SK-N-SH (cell line): Measurements from ENCODE around the gene SLC25A48. TPM values are rescaled to one million over a fixed set of nuclear protein-coding genes. Genes with fewer than 3 reads are reported as not detected.

Experiments
- CTCF ChIA-PET: fragments of 300-600, 350-600 bp; formaldehyde crosslinking; extraction: SDS; loops from one replicate; lab custom pipeline; 2021; lab: Yijun Ruan, JAX
- POLR2A ChIA-PET: fragments of 350-600 bp; sonication (Branson Sonifier 250); formaldehyde crosslinking; extraction: SDS; loops from one replicate; lab custom pipeline; 2020; ENCODE audit warnings: antibody characterized with exemption, inconsistent platforms; lab: Yijun Ruan, JAX
- DNase-seq: peaks from one replicate; pipeline ENCODE4 v3.0.0; 2012
- H2AFZ ChIP-seq: fragments of 200-600 bp; sonication (generic); 2 replicates; pipeline ENCODE4 v1.8.1; 2016; ENCODE audit warnings: antibody characterized with exemption, mild to moderate bottlenecking, low read depth
- H3F3A ChIP-seq: fragments of 200-600 bp; sonication (generic); replicated peaks from 2 replicates; pipeline ENCODE3; 2016; ENCODE audit warnings: antibody characterized with exemption, mild to moderate bottlenecking; ENCODE audit not compliant: insufficient read depth
- H3K27ac ChIP-seq, 2 experiments: fragments of 200-500 bp in 1 of 2; fragments of 200-600 bp in 1 of 2; sonication (Bioruptor generic) in 1 of 2; sonication (generic), shearing (Covaris generic) in 1 of 2; 2 replicates each; pipeline versions ENCODE4 v1.5.1 to v1.6.1; 2014 to 2016; ENCODE audit warnings: low read depth in 2 of 2, inconsistent platforms in 1 of 2, low read length in 1 of 2, mild to moderate bottlenecking in 1 of 2, mixed read lengths in 1 of 2
- H3K27me3 ChIP-seq: fragments of 200-600 bp; sonication (generic), shearing (Covaris generic); 2 replicates; pipeline ENCODE4 v1.6.1; 2016; ENCODE audit warnings: mixed run types; ENCODE audit not compliant: insufficient read depth
- H3K36me3 ChIP-seq, 2 experiments: fragments of 200-500 bp in 1 of 2; fragments of 200-600 bp in 1 of 2; sonication (Bioruptor generic) in 1 of 2; sonication (generic) in 1 of 2; replicated peaks in 1 of 2; 2 replicates each; pipeline versions ENCODE3 to v1.5.1; 2014 to 2016; ENCODE audit warnings: low read length in 1 of 2, mild to moderate bottlenecking in 1 of 2; ENCODE audit not compliant: insufficient read depth in 2 of 2, control insufficient read depth in 1 of 2
- H3K4me1 ChIP-seq, 2 experiments: fragments of 200-500 bp in 1 of 2; fragments of 200-600 bp in 1 of 2; sonication (Bioruptor generic) in 1 of 2; sonication (generic), shearing (Covaris generic) in 1 of 2; 2 replicates each; pipeline versions ENCODE4 v1.5.1 to v1.6.1; 2014 to 2016; ENCODE audit warnings: low read depth in 1 of 2, low read length in 1 of 2, mixed run types in 1 of 2; ENCODE audit not compliant: insufficient read depth in 2 of 2, control insufficient read depth in 1 of 2
- H3K4me2 ChIP-seq: fragments of 200-600 bp; sonication (generic), shearing (Covaris generic); 2 replicates; pipeline ENCODE4 v1.6.1; 2017; ENCODE audit warnings: mixed run types
- H3K4me3 ChIP-seq, 2 experiments: fragments of 200-500 bp in 1 of 2; fragments of 200-600 bp in 1 of 2; sonication (Bioruptor generic) in 1 of 2; sonication (generic), shearing (Covaris generic) in 1 of 2; 2 replicates each; pipeline versions ENCODE4 v1.5.1 to v1.8.1; 2014 to 2016; ENCODE audit warnings: low read depth in 2 of 2, inconsistent platforms in 1 of 2, low read length in 1 of 2, mild to moderate bottlenecking in 1 of 2, mixed read lengths in 1 of 2, moderate library complexity in 1 of 2
- H3K79me2 ChIP-seq: fragments of 200-600 bp; sonication (generic); 2 replicates; pipeline ENCODE4 v1.8.1; 2017; ENCODE audit warnings: mild to moderate bottlenecking; ENCODE audit not compliant: insufficient read depth
- H3K9ac ChIP-seq: fragments of 200-600 bp; sonication (generic); 2 replicates; pipeline ENCODE4 v1.6.1; 2017; ENCODE audit warnings: mixed run types
- H3K9me2 ChIP-seq: fragments of 200-600 bp; sonication (generic); 2 replicates; pipeline ENCODE4 v1.6.1; 2017; ENCODE audit warnings: mixed run types
- H3K9me3 ChIP-seq: fragments of 200-600 bp; sonication (generic); 2 replicates; pipeline ENCODE4 v1.6.1; 2017; ENCODE audit warnings: mixed run types, mild to moderate bottlenecking, moderate library complexity
- H4K20me1 ChIP-seq: fragments of 200-600 bp; sonication (generic); 2 replicates; pipeline ENCODE4 v1.6.1; 2017; ENCODE audit warnings: mild to moderate bottlenecking, mixed run types; ENCODE audit not compliant: insufficient read depth
- ELF1 ChIP-seq: IDR thresholded peaks from 2 replicates; pipeline ENCODE4 v1.4.0; 2012
- EP300 ChIP-seq, 2 experiments: IDR thresholded peaks; 2 replicates each; pipeline versions ENCODE4 v1.4.0 to v1.6.1; 2012; ENCODE audit warnings: borderline replicate concordance in 1 of 2, low read depth in 1 of 2, low read length in 1 of 2
- FOSL2 ChIP-seq: IDR thresholded peaks from 2 replicates; pipeline ENCODE4 v1.4.0; 2012; ENCODE audit warnings: low read depth, mild to moderate bottlenecking, moderate library complexity, borderline replicate concordance
- JUND ChIP-seq: IDR thresholded peaks from 2 replicates; pipeline ENCODE4 v1.4.0; 2012
- MEF2A ChIP-seq: IDR thresholded peaks from 2 replicates; pipeline ENCODE4 v1.4.0; 2012; ENCODE audit warnings: low read depth, borderline replicate concordance
- MXI1 ChIP-seq: IDR thresholded peaks from 2 replicates; pipeline ENCODE4 v1.6.1; 2012; ENCODE audit warnings: mild to moderate bottlenecking, low read depth, low read length, improper control_type of control experiment
- NFIC ChIP-seq: IDR thresholded peaks from 2 replicates; pipeline ENCODE4 v1.4.0; 2012; ENCODE audit warnings: borderline replicate concordance
- NRF1 ChIP-seq: IDR thresholded peaks from 2 replicates; pipeline ENCODE4 v1.6.1; 2012; ENCODE audit warnings: low read depth, mild to moderate bottlenecking, low read length
- RFX5 ChIP-seq: IDR thresholded peaks from 2 replicates; pipeline ENCODE4 v1.6.1; 2012; ENCODE audit warnings: mild to moderate bottlenecking, improper control_type of control experiment, low read length
- RXRA ChIP-seq: IDR thresholded peaks from 2 replicates; pipeline ENCODE4 v1.4.0; 2012; ENCODE audit warnings: low read depth, mild to moderate bottlenecking, borderline replicate concordance
- SIN3A ChIP-seq: IDR thresholded peaks from 2 replicates; pipeline ENCODE4 v1.6.1; 2012; ENCODE audit warnings: low read depth, mild to moderate bottlenecking, low read length, moderate library complexity, borderline replicate concordance
- SMC3 ChIP-seq: IDR thresholded peaks from 2 replicates; pipeline ENCODE4 v1.6.1; 2012; ENCODE audit warnings: low read depth, low read length, improper control_type of control experiment
- TAF1 ChIP-seq: IDR thresholded peaks from 2 replicates; pipeline ENCODE4 v1.6.1; 2012; ENCODE audit warnings: low read depth, mild to moderate bottlenecking, low read length, moderate library complexity, borderline replicate concordance
- TEAD4 ChIP-seq: IDR thresholded peaks from 2 replicates; pipeline ENCODE4 v1.4.0; 2012; ENCODE audit warnings: mild to moderate bottlenecking, borderline replicate concordance; ENCODE audit not compliant: insufficient read depth
- WGBS: methylation state at CpG from one replicate; pipeline ENCODE4 v1.1.6; 2017; ENCODE audit warnings: low lambda C conversion rate; 5-methylcytosine and 5-hydroxymethylcytosine counted together
- polyA plus RNA-seq, 3 experiments: library from polyadenylated mRNA; depleted of rRNA; stranded (reverse); fragments of >200 nt; gene quantifications; 2 replicates each; pipeline ENCODE4 v1.2.3, GENCODE V29; 2012
- TF ChIP-seq, protein P1 (sequence below): IDR thresholded peaks from 2 replicates; pipeline ENCODE4 v1.6.1; 2012; ENCODE audit warnings: mild to moderate bottlenecking, low read depth, low read length, moderate library complexity
- TF ChIP-seq, protein P2 (sequence below): IDR thresholded peaks from 2 replicates; pipeline ENCODE4 v1.4.0; 2012; ENCODE audit warnings: low read depth, borderline replicate concordance
- TF ChIP-seq, protein P3 (sequence below): IDR thresholded peaks from 2 replicates; pipeline ENCODE4; 2012
- TF ChIP-seq, protein P4 (sequence below): fragments of 150-350 bp; IDR thresholded peaks from 2 replicates; pipeline ENCODE4 v1.6.1; 2016; ENCODE audit warnings: mild to moderate bottlenecking, low read depth, low read length
- TF ChIP-seq, protein P5 (sequence below): fragments of 200-600 bp; sonication (generic); IDR thresholded peaks from 2 replicates; pipeline ENCODE4 v1.6.1; 2017; ENCODE audit warnings: antibody characterized with exemption, mild to moderate bottlenecking, moderate library complexity

The SLC25A48 gene
- polyA plus RNA-seq, 1 of the 3 experiments (the other 2 are of a cell fraction) = 0.23 TPM

DNA sequence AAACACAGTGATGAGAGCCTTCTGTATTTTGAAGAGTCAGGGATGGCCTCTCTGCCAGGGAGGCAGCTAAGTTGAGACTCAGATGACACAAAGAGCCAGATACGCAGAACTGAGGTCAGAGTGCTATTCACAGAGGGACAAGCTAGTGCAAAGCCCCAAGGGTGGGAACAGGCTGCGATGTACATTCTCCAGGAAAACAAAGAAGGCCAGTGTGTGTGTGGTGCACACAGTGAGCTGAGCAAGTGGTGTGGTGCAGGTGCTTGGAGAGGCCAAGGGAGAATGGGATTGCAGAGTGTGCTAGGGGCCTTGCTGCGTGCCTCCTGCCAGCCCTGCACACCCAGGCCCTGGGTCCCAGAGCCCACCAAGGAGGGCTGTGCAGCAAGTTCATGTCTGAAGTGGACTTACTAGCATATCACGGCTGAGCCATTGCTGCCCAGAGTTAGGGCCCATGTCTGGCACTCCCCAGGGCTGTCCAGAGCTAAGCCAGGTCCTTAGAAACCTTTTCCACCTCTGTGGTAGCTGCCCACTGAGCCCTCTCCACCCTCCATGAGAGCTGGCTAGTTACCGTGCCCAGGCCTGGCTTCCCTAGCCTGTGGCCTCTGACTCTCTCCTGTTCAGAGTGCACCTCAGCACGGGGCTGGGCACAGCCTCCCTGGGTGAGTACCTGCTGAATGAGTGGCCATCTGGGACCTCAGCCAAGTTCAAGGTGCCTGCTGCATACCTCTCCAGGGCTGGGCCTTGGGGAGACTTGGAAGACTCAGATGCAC lies 9.3 kb downstream of the SLC25A48 start:
- no peaks in the 10 kb centered on the region for H3K9me3 ChIP-seq
- H3K4me3 ChIP-seq = no peak overlapping the region
- H3K4me1 ChIP-seq = no peaks in the 10 kb centered on the region
- H2AFZ ChIP-seq = no peak overlapping the region
- TF ChIP-seq SMC3 (no peak), ELF1 (no peak), MEF2A (no peak), NRF1 (no peak), EP300 (IDR thresholded peaks at IDR 0.05; ENCODE audit: borderline replicate concordance in 1 of 2, low read depth in 1 of 2, low read length in 1 of 2) (no peak), RFX5 (no peak), SIN3A (no peak), NFIC (no peak), MXI1 (no peak), JUND (no peak), FOSL2 (no peak), TAF1 (no peak), TEAD4 (no peak), RXRA (no peak)
- TF ChIP-seq, protein P1, sequence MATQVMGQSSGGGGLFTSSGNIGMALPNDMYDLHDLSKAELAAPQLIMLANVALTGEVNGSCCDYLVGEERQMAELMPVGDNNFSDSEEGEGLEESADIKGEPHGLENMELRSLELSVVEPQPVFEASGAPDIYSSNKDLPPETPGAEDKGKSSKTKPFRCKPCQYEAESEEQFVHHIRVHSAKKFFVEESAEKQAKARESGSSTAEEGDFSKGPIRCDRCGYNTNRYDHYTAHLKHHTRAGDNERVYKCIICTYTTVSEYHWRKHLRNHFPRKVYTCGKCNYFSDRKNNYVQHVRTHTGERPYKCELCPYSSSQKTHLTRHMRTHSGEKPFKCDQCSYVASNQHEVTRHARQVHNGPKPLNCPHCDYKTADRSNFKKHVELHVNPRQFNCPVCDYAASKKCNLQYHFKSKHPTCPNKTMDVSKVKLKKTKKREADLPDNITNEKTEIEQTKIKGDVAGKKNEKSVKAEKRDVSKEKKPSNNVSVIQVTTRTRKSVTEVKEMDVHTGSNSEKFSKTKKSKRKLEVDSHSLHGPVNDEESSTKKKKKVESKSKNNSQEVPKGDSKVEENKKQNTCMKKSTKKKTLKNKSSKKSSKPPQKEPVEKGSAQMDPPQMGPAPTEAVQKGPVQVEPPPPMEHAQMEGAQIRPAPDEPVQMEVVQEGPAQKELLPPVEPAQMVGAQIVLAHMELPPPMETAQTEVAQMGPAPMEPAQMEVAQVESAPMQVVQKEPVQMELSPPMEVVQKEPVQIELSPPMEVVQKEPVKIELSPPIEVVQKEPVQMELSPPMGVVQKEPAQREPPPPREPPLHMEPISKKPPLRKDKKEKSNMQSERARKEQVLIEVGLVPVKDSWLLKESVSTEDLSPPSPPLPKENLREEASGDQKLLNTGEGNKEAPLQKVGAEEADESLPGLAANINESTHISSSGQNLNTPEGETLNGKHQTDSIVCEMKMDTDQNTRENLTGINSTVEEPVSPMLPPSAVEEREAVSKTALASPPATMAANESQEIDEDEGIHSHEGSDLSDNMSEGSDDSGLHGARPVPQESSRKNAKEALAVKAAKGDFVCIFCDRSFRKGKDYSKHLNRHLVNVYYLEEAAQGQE = no peak
- TF ChIP-seq, protein P2, sequence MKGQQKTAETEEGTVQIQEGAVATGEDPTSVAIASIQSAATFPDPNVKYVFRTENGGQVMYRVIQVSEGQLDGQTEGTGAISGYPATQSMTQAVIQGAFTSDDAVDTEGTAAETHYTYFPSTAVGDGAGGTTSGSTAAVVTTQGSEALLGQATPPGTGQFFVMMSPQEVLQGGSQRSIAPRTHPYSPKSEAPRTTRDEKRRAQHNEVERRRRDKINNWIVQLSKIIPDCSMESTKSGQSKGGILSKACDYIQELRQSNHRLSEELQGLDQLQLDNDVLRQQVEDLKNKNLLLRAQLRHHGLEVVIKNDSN = no peak
- TF ChIP-seq, protein P3, sequence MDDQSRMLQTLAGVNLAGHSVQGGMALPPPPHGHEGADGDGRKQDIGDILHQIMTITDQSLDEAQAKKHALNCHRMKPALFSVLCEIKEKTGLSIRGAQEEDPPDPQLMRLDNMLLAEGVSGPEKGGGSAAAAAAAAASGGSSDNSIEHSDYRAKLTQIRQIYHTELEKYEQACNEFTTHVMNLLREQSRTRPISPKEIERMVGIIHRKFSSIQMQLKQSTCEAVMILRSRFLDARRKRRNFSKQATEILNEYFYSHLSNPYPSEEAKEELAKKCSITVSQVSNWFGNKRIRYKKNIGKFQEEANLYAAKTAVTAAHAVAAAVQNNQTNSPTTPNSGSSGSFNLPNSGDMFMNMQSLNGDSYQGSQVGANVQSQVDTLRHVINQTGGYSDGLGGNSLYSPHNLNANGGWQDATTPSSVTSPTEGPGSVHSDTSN = no peak
- TF ChIP-seq, protein P4, sequence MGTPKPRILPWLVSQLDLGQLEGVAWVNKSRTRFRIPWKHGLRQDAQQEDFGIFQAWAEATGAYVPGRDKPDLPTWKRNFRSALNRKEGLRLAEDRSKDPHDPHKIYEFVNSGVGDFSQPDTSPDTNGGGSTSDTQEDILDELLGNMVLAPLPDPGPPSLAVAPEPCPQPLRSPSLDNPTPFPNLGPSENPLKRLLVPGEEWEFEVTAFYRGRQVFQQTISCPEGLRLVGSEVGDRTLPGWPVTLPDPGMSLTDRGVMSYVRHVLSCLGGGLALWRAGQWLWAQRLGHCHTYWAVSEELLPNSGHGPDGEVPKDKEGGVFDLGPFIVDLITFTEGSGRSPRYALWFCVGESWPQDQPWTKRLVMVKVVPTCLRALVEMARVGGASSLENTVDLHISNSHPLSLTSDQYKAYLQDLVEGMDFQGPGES = no peak
- TF ChIP-seq, protein P5, sequence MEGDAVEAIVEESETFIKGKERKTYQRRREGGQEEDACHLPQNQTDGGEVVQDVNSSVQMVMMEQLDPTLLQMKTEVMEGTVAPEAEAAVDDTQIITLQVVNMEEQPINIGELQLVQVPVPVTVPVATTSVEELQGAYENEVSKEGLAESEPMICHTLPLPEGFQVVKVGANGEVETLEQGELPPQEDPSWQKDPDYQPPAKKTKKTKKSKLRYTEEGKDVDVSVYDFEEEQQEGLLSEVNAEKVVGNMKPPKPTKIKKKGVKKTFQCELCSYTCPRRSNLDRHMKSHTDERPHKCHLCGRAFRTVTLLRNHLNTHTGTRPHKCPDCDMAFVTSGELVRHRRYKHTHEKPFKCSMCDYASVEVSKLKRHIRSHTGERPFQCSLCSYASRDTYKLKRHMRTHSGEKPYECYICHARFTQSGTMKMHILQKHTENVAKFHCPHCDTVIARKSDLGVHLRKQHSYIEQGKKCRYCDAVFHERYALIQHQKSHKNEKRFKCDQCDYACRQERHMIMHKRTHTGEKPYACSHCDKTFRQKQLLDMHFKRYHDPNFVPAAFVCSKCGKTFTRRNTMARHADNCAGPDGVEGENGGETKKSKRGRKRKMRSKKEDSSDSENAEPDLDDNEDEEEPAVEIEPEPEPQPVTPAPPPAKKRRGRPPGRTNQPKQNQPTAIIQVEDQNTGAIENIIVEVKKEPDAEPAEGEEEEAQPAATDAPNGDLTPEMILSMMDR = no peak
- H3K36me3 ChIP-seq = no peaks in the 10 kb centered on the region
- no peaks in the 10 kb centered on the region for H4K20me1 ChIP-seq
- no peak for DNase-seq
- ChIA-PET CTCF (interaction anchor here (0.9 to 9.4 kb wide), 4 partner anchors 10 to 378 kb away, joined by 3 to 47 read pairs (median 5); no protein-coding TSS in a partner anchor), POLR2A (no interaction called here)
- H3K27ac ChIP-seq = no peak overlapping the region
- H3K27me3 ChIP-seq = no peaks in the 10 kb centered on the region; the same call in 1 of the 2 replicates
- 49% methylated on average over 3 of the region's 6 CpGs for WGBS
- H3K9me2 ChIP-seq = no peaks in the 10 kb centered on the region
- H3K79me2 ChIP-seq = no peaks in the 10 kb centered on the region
- no peaks in the 10 kb centered on the region for H3F3A ChIP-seq
- no peak overlapping the region for H3K9ac ChIP-seq
- no peak overlapping the region for H3K4me2 ChIP-seq
